GM21529 (cell line): ENCODE data around the gene MSANTD1.

Source experiments
- ATAC-seq: cut with Tn5 transposase; IDR thresholded peaks from one replicate; pipeline ENCODE4 v1.9.1; 2021; ENCODE audit not compliant: unreplicated experiment

MSANTD1 gene

DNA sequence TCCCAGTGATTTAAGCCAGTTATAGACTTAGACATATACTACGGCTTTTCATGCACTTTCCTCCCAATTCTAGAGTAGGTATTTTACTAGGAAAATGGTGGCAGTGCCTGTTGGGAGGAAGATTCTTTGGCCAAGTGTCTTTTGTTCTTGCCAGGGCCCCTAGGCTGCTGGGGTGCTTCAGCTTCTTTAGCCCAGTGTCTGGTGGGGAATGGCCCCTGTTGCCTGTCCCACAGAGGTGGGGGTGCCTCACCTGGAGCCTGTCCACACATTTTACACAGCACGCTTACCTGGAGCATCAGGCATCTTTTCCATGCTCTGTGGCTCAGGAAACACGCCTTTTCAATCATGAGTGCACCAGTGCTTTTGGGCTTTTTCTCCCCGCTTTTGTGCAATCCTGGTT lies 33.2 kb upstream of the MSANTD1 start:
- ATAC-seq, result no peak

DNA sequence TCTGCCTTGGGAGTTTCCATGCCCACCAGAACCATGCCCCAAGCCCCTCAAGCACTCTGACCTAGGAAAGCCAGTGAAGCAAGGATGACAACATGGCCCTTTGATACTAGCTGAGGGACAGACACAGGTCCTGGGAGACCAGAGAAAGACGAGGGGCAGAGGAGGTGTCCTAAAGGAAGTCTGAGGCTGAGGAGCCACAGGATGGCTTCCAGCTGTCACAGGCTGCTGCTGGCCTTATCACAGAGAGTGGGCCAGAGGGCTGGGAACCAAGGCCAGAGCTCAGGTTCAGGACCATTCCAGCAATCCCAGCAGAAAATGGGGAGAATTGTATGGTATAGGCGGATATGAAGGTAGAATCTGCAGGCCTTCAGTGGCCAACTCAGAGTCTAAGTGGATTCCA lies 31.7 kb upstream of the MSANTD1 start:
- no peak for ATAC-seq

DNA sequence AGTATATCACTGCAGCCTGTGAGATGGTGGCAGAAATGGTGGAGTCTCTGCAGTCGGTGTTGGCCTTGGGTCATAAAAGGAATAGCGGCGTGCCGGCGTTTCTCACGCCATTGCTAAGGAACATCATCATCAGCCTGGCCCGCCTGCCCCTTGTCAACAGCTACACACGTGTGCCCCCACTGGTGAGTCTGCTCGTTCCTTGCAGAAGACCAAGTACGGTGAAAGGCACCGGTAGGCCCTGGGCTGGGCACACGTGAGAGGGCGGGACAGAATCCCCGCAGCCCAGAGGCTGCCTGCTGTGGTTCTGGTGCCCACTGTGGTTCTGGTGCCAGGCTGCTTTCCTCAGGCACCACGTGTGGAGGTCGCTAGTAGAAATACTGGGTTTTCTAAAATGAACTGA lies 31.2 kb upstream of the MSANTD1 start:
- ATAC-seq, result no peak

DNA sequence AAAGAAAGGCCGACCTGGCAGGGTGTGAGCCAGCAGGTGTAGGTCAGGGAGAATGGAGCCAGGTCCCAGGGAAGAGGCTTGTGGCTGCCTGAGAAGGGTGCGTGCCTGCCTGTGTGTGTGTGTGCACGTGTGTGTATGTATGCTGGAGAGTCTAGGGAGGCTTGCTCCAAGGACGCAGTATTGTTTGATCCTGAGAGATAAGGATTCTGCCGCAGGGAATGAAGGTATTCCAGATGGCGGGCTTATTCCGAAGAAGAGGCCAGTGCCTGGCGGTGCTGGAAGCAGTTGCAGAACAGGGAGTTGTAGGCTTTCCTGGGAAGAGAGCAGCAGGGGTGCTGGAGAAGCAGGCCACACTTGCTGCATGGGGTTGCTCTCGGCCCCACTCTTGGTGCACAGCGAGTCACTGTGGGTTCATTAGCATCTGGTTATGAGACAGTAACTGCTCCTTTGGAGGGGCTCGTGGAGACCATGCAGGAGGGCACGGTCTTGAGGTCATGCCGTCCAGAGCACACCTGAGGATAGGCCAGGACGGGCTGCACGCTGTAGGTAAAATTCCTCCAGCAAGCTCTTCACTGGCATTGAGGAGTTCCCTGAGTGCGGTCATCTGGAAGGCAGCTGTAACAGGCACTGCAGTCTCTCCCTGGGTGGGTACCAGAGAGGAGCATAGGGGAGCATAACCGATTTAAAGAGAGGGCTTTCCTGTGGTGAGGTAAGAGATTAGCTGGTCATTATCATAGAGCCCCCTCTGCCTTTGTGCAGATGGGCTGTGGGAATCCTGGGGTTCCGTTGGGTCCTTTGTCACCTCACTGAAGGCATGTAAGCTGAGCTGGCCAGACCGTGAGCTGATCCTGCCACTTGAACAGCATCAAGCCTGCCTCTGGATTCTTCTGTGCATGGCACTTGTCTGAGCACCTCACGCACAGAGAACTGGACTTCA lies 29.9 kb upstream of the MSANTD1 start:
- no peak for ATAC-seq

DNA sequence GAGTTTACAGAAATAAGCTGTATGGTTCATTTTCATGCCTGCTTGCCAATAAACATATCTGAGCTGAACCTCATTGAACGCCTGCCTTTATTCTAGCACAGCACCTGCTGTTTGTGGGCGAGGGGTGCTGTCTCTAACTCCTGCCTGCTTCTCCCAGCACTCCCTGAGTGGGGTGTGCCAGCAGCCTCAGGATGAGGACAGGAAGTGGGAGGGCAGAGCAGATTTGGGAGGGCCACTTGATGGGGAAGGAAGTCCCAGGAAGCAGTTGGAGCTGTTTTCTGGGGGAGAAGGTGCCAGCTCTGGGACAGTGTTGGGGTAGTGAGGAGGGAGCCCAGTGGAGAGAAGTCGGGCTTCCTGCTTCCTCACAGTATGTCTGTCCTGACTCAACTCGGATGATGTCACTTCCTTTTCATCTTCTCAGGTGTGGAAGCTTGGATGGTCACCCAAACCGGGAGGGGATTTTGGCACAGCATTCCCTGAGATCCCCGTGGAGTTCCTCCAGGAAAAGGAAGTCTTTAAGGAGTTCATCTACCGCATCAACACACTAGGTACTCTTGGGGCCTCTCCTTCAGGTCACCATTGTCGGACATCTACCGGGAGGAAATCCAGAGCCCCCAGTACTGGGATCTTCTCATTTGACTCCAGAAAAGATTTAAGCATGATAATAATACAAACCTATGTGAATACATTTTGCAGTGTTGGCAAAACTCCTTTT lies 29.0 kb upstream of the MSANTD1 start:
- no peak for ATAC-seq

DNA sequence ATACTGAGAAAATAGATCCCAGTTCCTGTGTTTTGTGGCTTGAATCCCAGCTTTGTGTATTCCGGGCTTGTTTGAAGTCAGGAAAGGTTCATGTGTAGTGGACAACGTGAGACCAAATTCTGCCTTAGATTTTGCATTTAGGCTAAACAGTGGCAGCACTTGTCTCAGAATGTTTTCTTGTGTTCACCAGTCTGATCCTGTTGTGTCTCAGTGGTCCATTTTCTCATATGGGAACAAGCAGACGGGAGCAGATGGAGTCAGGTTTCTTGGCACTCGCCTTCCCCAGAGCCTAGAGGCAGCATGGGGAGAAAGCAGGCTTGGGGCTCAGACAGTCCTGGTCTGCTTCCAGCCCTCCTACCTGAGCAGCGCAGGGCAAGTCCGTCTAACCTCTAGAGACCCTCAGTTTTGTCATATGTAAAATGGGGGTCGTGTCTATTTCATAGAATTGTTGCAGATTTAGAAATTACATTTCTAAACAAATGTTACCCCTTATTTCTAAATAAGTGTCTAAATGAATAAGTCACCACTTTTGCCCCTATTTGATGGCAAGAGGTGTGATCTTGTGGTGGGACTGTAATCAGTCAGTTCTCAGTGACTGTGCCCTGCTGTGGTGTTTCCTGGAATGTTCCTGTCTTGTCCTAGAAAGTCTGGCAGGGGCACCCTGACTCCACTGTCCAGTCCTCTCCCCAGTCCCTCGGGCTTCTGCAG lies 28.3 kb upstream of the MSANTD1 start:
- no peak for ATAC-seq

DNA sequence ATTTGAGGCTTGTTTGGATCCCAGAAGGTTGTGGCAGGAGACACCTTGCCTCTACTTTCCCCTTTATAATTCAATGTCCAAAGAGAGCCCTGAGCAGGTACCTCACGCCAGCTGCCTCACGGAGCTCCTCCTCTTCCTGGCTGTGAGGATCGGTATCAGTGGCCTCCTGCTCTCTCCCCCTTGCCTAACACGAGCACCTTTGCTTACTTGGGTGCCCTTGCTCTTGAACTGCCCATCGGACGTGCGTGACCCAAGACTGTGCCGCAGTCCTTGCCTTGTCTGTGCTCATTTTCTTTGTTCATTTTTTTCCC lies 27.8 kb upstream of the MSANTD1 start:
- ATAC-seq, result no peak

DNA sequence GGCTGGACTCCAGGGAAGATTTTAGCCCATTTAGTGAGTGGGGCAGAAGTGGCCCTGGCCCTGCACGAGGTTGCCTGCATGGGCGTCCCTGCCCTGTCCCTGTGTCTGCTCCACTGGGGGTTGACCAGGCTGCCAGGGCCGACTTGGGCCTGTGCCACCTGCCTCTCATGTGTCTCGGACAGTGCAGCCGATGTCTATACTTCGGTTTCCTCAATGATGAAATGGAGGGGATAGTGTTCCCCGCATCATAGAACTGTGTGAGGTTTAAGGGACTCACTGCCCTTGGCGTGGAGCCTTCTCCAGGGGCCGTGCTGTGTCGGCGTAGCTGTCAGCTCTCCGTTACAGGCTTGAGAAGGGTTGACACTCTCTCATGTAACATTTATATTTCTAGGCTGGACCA lies 27.0 kb upstream of the MSANTD1 start:
- ATAC-seq, result no peak

DNA sequence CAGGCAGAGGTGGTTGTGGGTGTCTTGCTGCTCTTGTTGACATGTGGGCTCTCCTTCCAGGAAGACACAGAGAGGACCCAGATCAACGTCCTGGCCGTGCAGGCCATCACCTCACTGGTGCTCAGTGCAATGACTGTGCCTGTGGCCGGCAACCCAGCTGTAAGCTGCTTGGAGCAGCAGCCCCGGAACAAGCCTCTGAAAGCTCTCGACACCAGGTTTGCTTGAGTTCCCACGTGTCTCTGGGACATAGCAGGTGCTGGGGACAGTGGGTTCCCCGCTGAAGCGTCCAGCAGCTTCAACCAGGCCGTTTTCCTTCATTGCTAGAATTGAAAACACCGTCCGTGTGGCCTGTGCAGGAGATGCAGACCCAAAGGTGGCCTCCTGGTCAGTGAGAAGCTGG lies 25.6 kb upstream of the MSANTD1 start:
- ATAC-seq, result no peak

DNA sequence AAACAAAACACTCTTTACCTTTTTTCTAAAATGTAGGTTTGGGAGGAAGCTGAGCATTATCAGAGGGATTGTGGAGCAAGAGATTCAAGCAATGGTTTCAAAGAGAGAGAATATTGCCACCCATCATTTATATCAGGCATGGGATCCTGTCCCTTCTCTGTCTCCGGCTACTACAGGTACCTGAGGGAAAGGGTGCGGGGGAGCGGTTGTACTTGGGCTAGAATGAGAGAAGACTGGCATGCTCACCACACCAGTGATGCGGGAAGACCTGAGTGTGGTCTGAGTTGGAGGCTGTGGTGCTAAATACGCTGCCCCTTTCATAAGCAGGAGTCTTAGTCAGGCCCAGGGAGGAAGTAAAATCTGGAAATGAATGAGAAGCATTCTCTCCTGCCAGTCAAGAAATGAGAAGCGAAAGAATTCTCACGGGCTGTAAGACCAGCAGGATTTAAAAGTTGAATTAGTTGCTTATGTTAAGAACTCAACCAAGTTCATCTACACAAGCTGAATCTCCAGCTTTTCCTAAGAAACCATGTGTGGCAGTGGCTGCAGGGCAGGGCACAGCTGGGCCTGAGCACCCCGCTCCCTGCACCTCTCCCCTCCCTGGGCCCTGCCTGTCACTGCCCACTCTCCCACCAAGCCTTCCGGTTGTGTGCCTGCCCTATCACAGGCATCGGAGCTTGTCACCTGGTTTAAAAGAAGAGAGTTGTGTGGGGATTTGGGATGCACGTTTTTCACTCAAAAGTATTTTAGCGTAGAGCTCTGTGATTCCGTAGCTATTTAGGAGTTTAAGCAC lies 24.8 kb upstream of the MSANTD1 start:
- ATAC-seq, result no peak

DNA sequence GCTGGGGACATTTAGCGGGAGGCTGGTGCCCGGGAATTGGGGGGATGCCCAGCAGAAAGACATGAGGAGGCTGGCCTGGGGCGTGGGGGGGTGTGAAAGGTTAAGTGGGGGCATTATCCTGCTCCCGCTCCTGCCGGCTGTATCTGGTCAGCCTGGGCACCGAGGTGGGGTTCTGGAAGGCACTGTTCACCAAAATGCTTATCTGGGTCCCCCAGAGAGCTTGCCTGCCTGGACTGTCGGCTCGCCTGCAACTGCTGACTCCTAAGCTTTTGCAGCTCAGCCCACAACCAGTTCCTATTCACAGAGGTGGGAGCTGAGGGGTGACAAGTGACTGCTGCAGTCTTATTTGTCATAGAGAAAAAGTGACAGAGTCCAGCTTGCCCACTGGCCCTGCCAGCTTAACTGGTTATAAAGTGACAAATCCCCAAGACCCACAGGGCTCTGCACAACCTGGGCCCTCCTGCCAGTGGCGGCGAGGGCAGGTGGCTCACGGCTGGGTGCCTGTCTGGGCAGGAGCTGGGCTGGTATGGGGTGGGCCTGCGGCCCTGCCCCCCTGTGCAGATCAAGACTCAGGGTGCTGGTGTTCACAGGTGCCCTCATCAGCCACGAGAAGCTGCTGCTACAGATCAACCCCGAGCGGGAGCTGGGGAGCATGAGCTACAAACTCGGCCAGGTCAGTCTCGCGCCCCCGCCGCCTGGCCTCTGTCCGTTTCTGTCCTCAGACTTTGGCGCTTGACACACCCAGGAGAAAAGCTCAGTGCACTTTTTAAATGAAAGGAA lies 23.7 kb upstream of the MSANTD1 start:
- no peak for ATAC-seq

DNA sequence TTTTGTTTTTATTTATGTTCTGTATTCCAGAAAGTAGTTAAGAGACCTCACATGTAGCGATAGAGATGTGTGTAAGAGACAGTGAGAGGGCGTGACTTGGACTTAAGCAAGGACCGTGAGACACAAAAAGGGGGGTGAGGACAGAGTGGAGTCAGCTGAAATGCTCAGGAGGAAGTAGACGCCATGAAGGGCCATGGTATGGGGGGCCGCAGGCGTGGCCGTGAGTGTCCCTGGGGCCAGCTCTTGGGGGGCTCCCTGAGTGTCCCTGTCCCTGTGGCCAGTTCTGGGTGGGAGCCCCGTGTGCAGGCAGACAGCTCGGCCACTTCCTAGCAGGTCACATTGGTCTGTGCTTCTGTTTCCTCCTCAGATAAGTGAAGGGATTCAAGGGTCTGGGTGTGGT lies 23.0 kb upstream of the MSANTD1 start:
- ATAC-seq, result no peak

DNA sequence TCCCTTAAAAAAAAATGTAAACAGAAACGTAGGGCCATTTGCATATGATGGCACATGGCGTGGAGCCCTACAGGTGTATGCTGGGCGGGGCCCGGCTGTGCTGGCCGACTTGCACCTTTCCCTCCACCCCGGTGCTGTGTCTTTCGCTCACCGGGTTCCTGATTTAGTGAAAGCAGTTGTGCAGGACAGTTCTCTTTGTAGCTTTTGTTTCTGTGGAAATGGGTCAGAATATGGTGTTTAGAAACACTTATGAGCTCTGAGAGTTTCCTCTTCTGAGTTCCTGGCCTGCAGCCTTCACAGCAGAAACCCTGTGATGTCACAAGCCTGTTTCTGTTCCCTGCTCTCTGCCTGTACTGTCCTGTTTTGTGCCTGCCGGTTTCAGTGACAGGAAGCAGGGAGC lies 22.5 kb upstream of the MSANTD1 start:
- ATAC-seq, result no peak

DNA sequence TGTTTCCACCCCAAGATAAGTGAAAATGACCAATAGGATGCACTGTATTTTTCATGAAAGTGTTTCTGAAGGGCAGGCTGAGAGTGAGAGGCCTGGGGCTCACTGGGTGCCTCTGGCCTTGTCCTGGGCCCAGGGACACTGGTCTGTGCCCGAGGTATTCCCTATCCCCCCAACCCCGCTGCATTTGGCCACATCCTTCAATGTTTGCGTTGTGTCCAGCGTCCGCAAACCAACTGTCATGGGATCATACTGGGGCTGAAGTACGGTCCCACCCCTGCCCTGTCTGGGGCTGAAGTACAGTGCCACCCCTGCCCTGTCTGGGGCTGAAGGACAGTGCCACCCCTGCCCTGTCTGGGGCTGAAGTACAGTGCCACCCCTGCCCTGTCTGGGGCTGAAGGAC lies 22.0 kb upstream of the MSANTD1 start:
- ATAC-seq, result no peak

DNA sequence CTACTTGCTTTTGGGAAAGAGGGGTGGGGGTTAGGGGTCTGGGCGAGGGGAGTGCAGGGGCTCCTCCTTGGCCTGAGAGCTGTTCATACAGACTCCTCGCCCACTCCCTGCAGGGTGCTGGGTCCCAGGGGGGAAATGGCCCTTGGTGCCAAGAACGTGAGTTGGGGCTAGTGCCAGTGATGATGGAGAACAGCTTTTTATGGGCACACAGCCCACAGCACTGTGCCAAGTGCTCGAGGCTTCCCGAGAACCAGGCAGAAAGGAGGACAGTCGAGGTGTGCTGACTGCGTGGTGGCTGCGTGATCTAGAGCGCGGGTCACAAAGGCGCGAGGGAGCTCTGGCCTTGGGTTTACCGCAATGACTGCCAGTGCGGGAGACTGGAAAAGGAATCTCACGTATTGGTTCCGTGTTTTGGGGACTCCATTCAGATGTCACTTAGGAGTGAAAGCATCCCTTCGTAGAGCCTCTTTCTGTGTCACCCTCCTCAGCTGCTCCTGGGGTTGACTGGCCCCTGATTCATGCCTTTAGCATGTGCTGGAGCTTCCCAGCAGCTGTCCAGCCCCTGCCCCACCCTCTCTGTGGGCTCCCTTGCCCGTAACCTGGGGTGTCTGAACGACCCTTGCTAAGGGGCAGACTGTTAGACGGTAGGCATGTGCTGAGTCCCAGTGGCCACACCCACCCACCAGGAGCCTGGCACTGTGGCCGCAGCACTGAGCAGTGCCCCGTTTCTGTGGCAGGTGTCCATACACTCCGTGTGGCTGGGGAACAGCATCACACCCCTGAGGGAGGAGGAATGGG lies 20.9 kb upstream of the MSANTD1 start:
- no peak for ATAC-seq

DNA sequence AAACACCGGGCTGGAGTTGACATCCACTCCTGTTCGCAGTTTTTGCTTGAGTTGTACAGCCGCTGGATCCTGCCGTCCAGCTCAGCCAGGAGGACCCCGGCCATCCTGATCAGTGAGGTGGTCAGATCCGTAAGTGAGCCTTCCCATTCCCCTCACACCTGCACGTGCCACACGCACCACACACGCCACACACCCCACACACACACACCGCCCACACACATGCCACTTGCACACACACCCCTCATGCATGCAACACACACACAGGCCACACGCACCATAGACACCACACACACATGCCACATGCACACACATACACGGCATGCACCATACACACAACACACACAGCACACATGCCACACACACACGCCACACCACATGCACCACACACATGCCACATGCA lies 20.1 kb upstream of the MSANTD1 start:
- no peak for ATAC-seq

DNA sequence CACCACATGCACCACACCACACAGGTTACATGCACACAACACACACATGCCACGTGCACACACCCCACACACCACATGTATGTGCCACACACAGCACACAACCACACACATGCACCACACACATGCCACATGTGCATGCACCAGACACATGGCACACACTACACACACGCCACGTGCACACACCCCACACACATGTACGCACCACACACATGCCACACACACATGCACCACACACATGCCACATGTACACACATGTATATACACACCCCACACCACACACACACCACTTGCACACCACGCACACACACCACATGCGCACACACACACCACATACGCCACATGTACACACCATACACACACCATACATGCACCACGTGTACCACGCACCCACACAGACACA lies 19.6 kb upstream of the MSANTD1 start:
- ATAC-seq, result no peak

DNA sequence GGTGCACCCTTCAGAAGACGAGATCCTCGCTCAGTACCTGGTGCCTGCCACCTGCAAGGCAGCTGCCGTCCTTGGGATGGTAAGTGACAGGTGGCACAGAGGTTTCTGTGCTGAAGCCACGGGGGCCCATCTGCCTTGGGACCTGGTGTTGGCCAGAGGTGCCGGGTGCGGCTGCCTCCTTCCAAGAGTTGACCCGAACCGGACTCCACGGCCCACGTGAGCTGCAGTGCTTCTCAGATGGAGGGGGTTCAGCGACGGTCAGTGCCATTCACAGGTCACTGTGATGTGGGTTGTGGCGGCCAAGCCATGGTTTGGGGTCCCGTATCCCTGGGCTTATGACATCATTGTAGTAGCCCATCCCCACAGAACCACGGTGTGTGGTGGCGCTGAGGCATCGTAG lies 19.0 kb upstream of the MSANTD1 start:
- no peak for ATAC-seq

DNA sequence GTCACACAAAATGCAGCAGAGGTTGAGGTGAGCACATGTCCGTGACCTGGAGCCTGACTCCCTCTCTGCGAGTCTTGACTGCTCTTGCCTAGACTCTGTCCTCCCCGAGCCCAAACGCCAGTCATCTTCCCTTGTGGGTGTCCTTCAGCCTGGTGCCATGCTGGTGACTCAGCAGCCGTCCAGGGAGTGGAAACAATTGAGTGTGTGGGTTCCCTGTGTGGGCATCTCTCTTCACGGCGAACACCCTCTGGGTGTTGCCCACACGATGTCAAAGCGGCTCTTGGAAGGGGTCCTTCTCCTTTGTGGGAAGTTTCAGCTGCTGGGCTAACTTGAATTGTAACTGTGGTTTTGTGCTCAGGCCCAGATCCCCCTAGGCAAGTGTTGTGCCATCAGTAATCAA lies 17.5 kb upstream of the MSANTD1 start:
- ATAC-seq, result no peak

DNA sequence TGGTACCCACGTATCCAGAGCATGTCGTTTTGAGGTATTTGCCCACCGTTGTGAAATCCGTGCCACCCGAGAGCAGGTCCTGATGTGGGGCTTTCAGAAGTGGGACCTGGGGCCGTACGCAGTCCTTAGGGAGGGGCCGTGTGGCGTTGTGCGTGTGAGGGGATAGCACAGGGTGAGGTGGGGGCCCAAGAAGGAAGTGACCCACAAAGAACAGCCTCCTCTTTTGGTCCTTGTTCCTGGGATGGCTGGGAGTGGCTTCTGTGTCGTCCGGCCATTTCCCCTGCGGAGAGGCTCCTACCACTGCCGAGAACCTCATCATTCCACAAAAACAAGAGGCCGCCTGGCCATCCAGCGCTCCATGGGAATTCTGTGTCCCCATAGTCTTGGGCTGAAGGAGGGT lies 17.0 kb upstream of the MSANTD1 start:
- no peak for ATAC-seq
